Ishikawa (cell line): ENCODE results near the gene MARF1.

ENCODE experiments used
- CEBPB ChIP-seq: IDR thresholded peaks from 2 replicates; pipeline ENCODE4 v1.6.1; 2012
- CREB1 ChIP-seq: IDR thresholded peaks from 2 replicates; pipeline ENCODE4 v1.6.1; 2012; ENCODE audit warnings: low read depth
- EGR1 ChIP-seq: IDR thresholded peaks from 2 replicates; pipeline ENCODE4 v1.6.1; 2012
- EP300 ChIP-seq: IDR thresholded peaks from 2 replicates; pipeline ENCODE4 v1.6.1; 2012; ENCODE audit warnings: borderline replicate concordance
- FOXM1 ChIP-seq: IDR thresholded peaks from 2 replicates; pipeline ENCODE4 v1.6.1; 2012; ENCODE audit warnings: low read depth, borderline replicate concordance
- MAX ChIP-seq: IDR thresholded peaks from 2 replicates; pipeline ENCODE4 v1.6.1; 2012
- NFIC ChIP-seq: IDR thresholded peaks from 2 replicates; pipeline ENCODE4 v1.6.1; 2012
- RAD21 ChIP-seq: IDR thresholded peaks from 2 replicates; pipeline ENCODE4 v1.6.1; 2012; ENCODE audit warnings: low read depth
- REST ChIP-seq: IDR thresholded peaks from 2 replicates; pipeline ENCODE4 v1.6.1; 2012; ENCODE audit warnings: low read depth, mild to moderate bottlenecking
- TAF1 ChIP-seq: IDR thresholded peaks from 2 replicates; pipeline ENCODE4 v1.6.1; 2012; ENCODE audit warnings: low read depth, mild to moderate bottlenecking
- TCF12 ChIP-seq: IDR thresholded peaks from 2 replicates; pipeline ENCODE4 v1.6.1; 2012; ENCODE audit warnings: low read depth
- TEAD4 ChIP-seq: IDR thresholded peaks from 2 replicates; pipeline ENCODE4 v1.6.1; 2012
- USF1 ChIP-seq: IDR thresholded peaks from 2 replicates; pipeline ENCODE4 v1.6.1; 2012
- YY1 ChIP-seq: IDR thresholded peaks from 2 replicates; pipeline ENCODE4 v1.6.1; 2012; ENCODE audit warnings: low read depth
- ZBTB7A ChIP-seq: IDR thresholded peaks from 2 replicates; pipeline ENCODE4 v1.6.1; 2012; ENCODE audit warnings: low read depth

Gene MARF1

GRCh38 chr16:15592324-15592723, 50.6 kb downstream of the MARF1 start:
- no peak for TF ChIP-seq NFIC
- TF ChIP-seq CEBPB: no peak
- no peak for TF ChIP-seq TCF12
- no peak for TF ChIP-seq EP300
- TF ChIP-seq RAD21: no peak
- no peak for TF ChIP-seq ZBTB7A
- TF ChIP-seq USF1: no peak
- no peak for TF ChIP-seq CREB1
- TF ChIP-seq YY1: no peak
- no peak for TF ChIP-seq TAF1
- no peak for TF ChIP-seq MAX
- TF ChIP-seq EGR1: no peak
- no peak for TF ChIP-seq TEAD4
- TF ChIP-seq FOXM1: no peak
- TF ChIP-seq REST: no peak

- TF ChIP-seq TCF12 (no peak), NFIC (no peak), REST (no peak), CEBPB (no peak), FOXM1 (no peak), ZBTB7A (no peak), RAD21 (no peak), CREB1 (no peak), EGR1 (no peak), MAX (no peak), TEAD4 (no peak), USF1 (no peak), EP300 (no peak), YY1 (no peak), TAF1 (no peak)
Measured at GRCh38 chr16:15587152-15587825, 55.7 kb downstream of the MARF1 start.

GRCh38 chr16:15586716-15587115, 56.2 kb downstream of the MARF1 start:
- TF ChIP-seq YY1: no peak
- no peak for TF ChIP-seq FOXM1
- TF ChIP-seq TAF1: no peak
- no peak for TF ChIP-seq EGR1
- TF ChIP-seq CREB1: no peak
- no peak for TF ChIP-seq TCF12
- no peak for TF ChIP-seq MAX
- TF ChIP-seq REST: no peak
- TF ChIP-seq USF1: no peak
- no peak for TF ChIP-seq ZBTB7A
